ENCODE data around the gene EPSTI1.
A peak's percentile ranks its signal among the peaks of the same experiment; 100 is the strongest.

Gene EPSTI1

DNA sequence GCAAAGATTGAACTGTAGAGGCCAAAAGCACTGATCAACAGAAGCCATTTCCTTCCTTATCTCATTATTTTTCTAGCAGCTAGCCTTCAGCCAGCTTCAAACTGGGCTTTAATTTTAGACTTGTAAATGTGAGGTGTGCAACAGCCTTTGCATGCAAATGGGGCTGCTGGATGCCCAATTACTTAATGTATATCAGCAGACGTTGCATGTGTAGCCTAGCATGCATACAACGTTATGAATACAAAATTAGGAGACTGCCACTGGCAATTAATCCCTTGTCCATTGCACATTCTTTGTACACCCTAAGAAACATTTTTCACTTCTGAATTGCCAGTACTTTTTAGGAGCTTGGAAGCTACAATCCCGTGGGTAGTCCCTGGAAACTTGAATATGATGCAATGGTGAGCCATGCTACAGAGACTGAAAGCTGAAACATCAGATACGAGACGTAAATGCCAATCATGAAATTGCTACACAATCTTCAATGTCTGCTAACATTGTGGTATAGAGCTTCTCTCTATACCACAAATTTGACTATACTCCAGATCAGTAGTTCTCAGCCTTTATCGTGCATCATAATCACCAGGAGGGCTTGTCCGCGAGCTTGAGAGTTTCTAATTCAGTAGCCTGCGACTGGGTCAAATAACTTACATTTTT, 20.2 kb downstream of the EPSTI1 start:
- ATAC-seq (ENCODE audit: insufficient read depth, low read depth) (no peak), DNase-seq (no peak)
- Histone ChIP-seq H2AFZ (ENCODE audit: low read depth, low read length) (no peak overlapping the region), H3K4me3 (ENCODE audit: low read depth in 1 of 2, low read length in 2 of 2) (no peak overlapping the region), H3K4me2 (ENCODE audit: insufficient read depth, low read length) (no peak overlapping the region), H4K20me1 (ENCODE audit: insufficient read depth, low read length) (no peaks in the 10 kb centered on the region), H3K36me3 (ENCODE audit: insufficient read depth, low read length) (peaks cover 9% of the 10 kb centered on the region), H3K27ac (ENCODE audit: low read length) (no peak overlapping the region), H3K27me3 (ENCODE audit: insufficient read depth, low read length, poor library complexity) (no peaks in the 10 kb centered on the region), H3K9ac (ENCODE audit: low read depth, low read length) (no peak overlapping the region), H3K79me2 (ENCODE audit: insufficient read depth, low read length) (no peaks in the 10 kb centered on the region), H3K4me1 (ENCODE audit: insufficient read depth, low read length) (peaks cover 7% of the 10 kb centered on the region; the same call in 1 of the 2 replicates), H3K9me3 (ENCODE audit: insufficient read depth, low read length, severe bottlenecking) (no peaks in the 10 kb centered on the region)
- TF ChIP-seq, protein P1, sequence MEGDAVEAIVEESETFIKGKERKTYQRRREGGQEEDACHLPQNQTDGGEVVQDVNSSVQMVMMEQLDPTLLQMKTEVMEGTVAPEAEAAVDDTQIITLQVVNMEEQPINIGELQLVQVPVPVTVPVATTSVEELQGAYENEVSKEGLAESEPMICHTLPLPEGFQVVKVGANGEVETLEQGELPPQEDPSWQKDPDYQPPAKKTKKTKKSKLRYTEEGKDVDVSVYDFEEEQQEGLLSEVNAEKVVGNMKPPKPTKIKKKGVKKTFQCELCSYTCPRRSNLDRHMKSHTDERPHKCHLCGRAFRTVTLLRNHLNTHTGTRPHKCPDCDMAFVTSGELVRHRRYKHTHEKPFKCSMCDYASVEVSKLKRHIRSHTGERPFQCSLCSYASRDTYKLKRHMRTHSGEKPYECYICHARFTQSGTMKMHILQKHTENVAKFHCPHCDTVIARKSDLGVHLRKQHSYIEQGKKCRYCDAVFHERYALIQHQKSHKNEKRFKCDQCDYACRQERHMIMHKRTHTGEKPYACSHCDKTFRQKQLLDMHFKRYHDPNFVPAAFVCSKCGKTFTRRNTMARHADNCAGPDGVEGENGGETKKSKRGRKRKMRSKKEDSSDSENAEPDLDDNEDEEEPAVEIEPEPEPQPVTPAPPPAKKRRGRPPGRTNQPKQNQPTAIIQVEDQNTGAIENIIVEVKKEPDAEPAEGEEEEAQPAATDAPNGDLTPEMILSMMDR (IDR thresholded peaks at IDR 0.05; ENCODE audit: borderline replicate concordance, extremely low read depth, low read length, poor library complexity, severe bottlenecking) = no peak
- no peak for TF ChIP-seq EZH2 (IDR thresholded peaks at IDR 0.05; ENCODE audit: borderline replicate concordance, low read depth, low read length, severe bottlenecking)

DNA sequence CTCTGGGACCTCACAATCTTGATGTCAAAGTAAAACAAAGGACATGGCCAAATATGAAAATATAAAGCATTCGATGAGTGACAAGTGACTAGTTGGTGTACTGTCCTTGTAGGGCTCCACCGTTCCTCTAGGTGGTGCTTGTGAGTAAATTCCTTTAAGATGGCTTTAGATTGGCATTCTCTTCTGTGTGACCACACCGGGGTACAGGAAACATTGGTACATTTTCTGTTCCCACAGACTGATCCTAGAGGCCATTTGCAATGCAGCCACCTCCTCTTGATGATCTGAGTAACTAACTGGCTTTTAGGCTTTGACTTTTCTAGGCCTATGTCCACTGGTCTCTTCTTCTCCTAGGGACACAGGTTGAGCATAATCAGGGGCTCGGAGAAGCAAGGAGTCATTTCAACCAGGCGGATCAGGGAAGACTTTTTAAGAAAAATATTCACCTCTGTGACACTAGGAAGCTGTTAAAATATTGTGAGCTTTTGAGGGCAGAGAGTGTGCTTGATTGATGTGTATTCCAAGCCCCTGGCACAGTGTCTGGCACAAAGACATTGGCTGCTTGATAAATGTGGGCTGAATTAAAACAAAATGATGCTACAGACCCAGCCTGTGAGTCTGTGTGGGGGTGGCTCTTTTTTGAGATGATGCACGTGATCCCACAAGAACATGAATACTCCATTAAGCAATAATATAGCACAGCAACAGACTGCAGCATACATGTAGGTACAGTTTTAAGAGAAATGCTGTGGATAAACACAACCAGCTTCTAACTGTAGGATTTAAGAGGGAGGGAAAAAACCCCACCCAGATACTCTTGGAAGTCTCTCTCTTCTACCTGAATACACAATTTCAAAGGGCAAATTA, 21.0 kb downstream of the EPSTI1 start:
- Histone ChIP-seq H3K4me3 (ENCODE audit: low read depth in 1 of 2, low read length in 2 of 2) (no peak overlapping the region), H3K27ac (ENCODE audit: low read length) (no peak overlapping the region), H3K27me3 (ENCODE audit: insufficient read depth, low read length, poor library complexity) (no peaks in the 10 kb centered on the region), H3K4me2 (ENCODE audit: insufficient read depth, low read length) (no peak overlapping the region), H3K79me2 (ENCODE audit: insufficient read depth, low read length) (no peaks in the 10 kb centered on the region), H2AFZ (ENCODE audit: low read depth, low read length) (no peak overlapping the region), H4K20me1 (ENCODE audit: insufficient read depth, low read length) (no peaks in the 10 kb centered on the region), H3K9me3 (ENCODE audit: insufficient read depth, low read length, severe bottlenecking) (no peaks in the 10 kb centered on the region), H3K36me3 (ENCODE audit: insufficient read depth, low read length) (peaks cover 9% of the 10 kb centered on the region), H3K9ac (ENCODE audit: low read depth, low read length) (no peak overlapping the region), H3K4me1 (ENCODE audit: insufficient read depth, low read length) (peaks cover 7% of the 10 kb centered on the region; the same call in 1 of the 2 replicates)
- peak; percentile 53 for DNase-seq
- peak; percentile 75 for ATAC-seq (ENCODE audit: insufficient read depth, low read depth)
- no peak for TF ChIP-seq EZH2 (IDR thresholded peaks at IDR 0.05; ENCODE audit: borderline replicate concordance, low read depth, low read length, severe bottlenecking)
- TF ChIP-seq, protein P1 (IDR thresholded peaks at IDR 0.05; ENCODE audit: borderline replicate concordance, extremely low read depth, low read length, poor library complexity, severe bottlenecking) = peak; percentile 86

DNA sequence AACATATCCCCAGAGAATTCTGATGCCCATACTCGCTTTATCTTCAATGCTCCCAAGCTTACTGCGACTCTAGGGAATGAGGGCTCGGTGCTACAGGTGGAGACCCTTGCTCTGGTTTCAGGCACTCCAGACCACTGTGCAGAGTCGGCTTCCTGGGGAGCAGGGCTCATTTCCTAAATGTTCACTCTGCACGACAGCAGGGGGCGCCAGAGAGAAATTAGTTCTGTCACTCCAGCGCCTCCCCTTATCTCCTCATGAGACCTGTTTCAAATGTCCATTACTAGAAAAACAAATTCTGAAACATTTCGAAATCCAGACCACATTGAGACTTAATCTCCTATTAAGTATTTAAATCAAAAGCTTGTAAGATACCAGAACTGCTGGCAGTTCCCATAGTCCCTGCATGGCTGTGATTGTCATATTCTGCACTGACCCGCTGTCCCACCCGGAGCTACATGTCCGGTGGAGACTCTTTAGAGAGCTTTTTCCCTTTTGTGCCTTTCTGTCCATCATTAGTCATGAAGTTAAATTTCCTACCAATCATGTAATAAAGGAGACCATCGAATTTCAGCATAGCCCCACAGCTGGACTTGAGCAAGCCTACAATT, 22.4 kb downstream of the EPSTI1 start:
- Histone ChIP-seq H3K9me3 (ENCODE audit: insufficient read depth, low read length, severe bottlenecking) (no peaks in the 10 kb centered on the region), H3K27me3 (ENCODE audit: insufficient read depth, low read length, poor library complexity) (no peaks in the 10 kb centered on the region), H2AFZ (ENCODE audit: low read depth, low read length) (peak overlapping the region; percentile 69; the same call in 1 of the 2 replicates), H3K9ac (ENCODE audit: low read depth, low read length) (no peak overlapping the region), H3K4me3 (ENCODE audit: low read depth in 1 of 2, low read length in 2 of 2) (no peak overlapping the region), H3K4me2 (ENCODE audit: insufficient read depth, low read length) (no peak overlapping the region), H3K79me2 (ENCODE audit: insufficient read depth, low read length) (no peaks in the 10 kb centered on the region), H3K4me1 (ENCODE audit: insufficient read depth, low read length) (peaks cover 7% of the 10 kb centered on the region; the same call in 1 of the 2 replicates), H3K36me3 (ENCODE audit: insufficient read depth, low read length) (peaks cover 9% of the 10 kb centered on the region), H3K27ac (ENCODE audit: low read length) (no peak overlapping the region), H4K20me1 (ENCODE audit: insufficient read depth, low read length) (no peaks in the 10 kb centered on the region)
- ATAC-seq (ENCODE audit: insufficient read depth, low read depth) (peak; percentile 97), DNase-seq (peak; percentile 80)
- TF ChIP-seq, protein P1 (IDR thresholded peaks at IDR 0.05; ENCODE audit: borderline replicate concordance, extremely low read depth, low read length, poor library complexity, severe bottlenecking) = peak; percentile 87
- TF ChIP-seq EZH2 (IDR thresholded peaks at IDR 0.05; ENCODE audit: borderline replicate concordance, low read depth, low read length, severe bottlenecking) = no peak
